ENCODE measurements around the gene TTLL8. TPM values are rescaled to one million over a fixed set of nuclear protein-coding genes. Genes with fewer than 3 reads are reported as not detected.

Gene TTLL8
- total and polyA plus RNA-seq, 2 of the 8 experiments (the other 6 are each of a cell fraction or from before 2014, with no cell fraction given): not detected

DNA sequence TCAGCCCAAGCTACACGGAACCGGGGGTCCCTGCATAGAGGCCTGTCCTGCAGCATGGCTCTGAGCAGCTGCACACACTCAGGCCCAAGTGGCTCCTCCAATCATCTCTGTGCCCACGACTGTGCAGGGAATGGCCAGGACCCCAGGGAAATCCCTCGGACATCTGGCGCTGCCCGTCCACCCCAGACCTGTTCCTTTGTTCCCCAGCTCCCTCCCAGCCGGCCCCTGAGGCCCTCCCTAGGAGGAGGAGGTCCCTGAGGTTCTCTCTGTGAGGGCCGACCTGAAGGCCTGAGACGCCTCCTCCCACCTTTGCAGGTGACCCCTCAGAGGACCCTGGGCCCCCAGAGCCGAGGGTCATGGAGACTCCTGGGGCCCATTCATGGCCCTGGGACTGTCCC lies 26.0 kb upstream of the TTLL8 start (continued):
- TF ChIP-seq NANOG (IDR thresholded peaks at IDR 0.05; ENCODE audit: insufficient read depth, low read depth, low read length, poor library complexity, severe bottlenecking) (no peak), TCF12 (IDR thresholded peaks at IDR 0.05; ENCODE audit: low read depth, low read length) (no peak), KDM4A (IDR thresholded peaks at IDR 0.05; ENCODE audit: low read depth, low read length, severe bottlenecking) (no peak), EGR1 (IDR thresholded peaks at IDR 0.05; ENCODE audit: borderline replicate concordance, low read depth, low read length) (no peak), BCL11A (IDR thresholded peaks at IDR 0.05; ENCODE audit: low read depth in 2 of 2, low read length in 2 of 2) (no peak), KDM1A (IDR thresholded peaks at IDR 0.05; ENCODE audit: borderline replicate concordance, low read length) (no peak)

Measured in H1 (cell line).